OCI-LY3 (cell line): ENCODE data around the gene LCN1.

Experiments
- H2AFZ ChIP-seq: fragments of 200-600, 300-600 bp; shearing (Covaris generic); 2 replicates; pipeline ENCODE4 v1.6.0; 2014; ENCODE audit warnings: antibody characterized with exemption, low read depth, low read length
- H3K27ac ChIP-seq: fragments of 200-600, 300-600 bp; sonication (generic); 2 replicates; pipeline ENCODE4 v1.5.1; 2014; ENCODE audit warnings: mild to moderate bottlenecking, low read length, moderate library complexity, mixed read lengths
- H3K27me3 ChIP-seq: fragments of 200-600, 300-600 bp; sonication (generic); 2 replicates; pipeline ENCODE4 v1.6.1; 2014; ENCODE audit warnings: low read depth, low read length, mixed read lengths
- H3K36me3 ChIP-seq: fragments of 200-600, 300-600 bp; sonication (generic); replicated peaks from 2 replicates; pipeline ENCODE3; 2014; ENCODE audit warnings: low read depth, low read length, mixed read lengths
- H3K4me1 ChIP-seq: fragments of 300-600, 200-600 bp; sonication (generic); 2 replicates; pipeline ENCODE4 v1.6.1; 2014; ENCODE audit warnings: low read length, mixed read lengths
- H3K4me2 ChIP-seq: fragments of 200-600, 300-600 bp; sonication (generic); 2 replicates; pipeline ENCODE4 v1.6.1; 2014; ENCODE audit warnings: low read length, mixed read lengths
- H3K4me3 ChIP-seq: fragments of 300-600, 200-600 bp; sonication (generic); 2 replicates; pipeline ENCODE4 v1.5.1; 2014; ENCODE audit warnings: antibody characterized with exemption, mild to moderate bottlenecking, low read length, moderate library complexity
- H3K79me2 ChIP-seq: fragments of 300-600, 200-600 bp; shearing (Covaris generic); 2 replicates; pipeline ENCODE4 v1.6.1; 2014; ENCODE audit warnings: mild to moderate bottlenecking, low read length, mixed read lengths
- H3K9ac ChIP-seq: fragments of 300-600, 200-600 bp; shearing (Covaris generic); 2 replicates; pipeline ENCODE4 v1.6.0; 2014; ENCODE audit warnings: mild to moderate bottlenecking, low read length, moderate library complexity
- H3K9me3 ChIP-seq: fragments of 200-600, 300-600 bp; shearing (Covaris generic); 2 replicates; pipeline ENCODE4 v1.6.1; 2014; ENCODE audit warnings: low read length, mixed read lengths; ENCODE audit not compliant: insufficient read depth
- H4K20me1 ChIP-seq: fragments of 200-600, 300-600 bp; sonication (generic); 2 replicates; pipeline ENCODE4 v1.6.1; 2016; ENCODE audit warnings: low read length, mixed read lengths; ENCODE audit not compliant: insufficient read depth
- CTCF ChIP-seq: fragments of 200-600, 300-600 bp; sonication (generic); IDR thresholded peaks from 2 replicates; pipeline ENCODE4 v1.5.1; 2014; ENCODE audit warnings: antibody characterized with exemption, low read length, low read depth
- EZH2phosphoT487 ChIP-seq: fragments of 200-600 bp; shearing (Covaris generic); IDR thresholded peaks from 2 replicates; pipeline ENCODE4 v1.6.1; 2018; ENCODE audit warnings: antibody characterized with exemption, mixed run types, low read depth

LCN1 gene

GRCh38 chr9:135494791-135495559 is 26.3 kb upstream of the LCN1 start:
- no peak overlapping the region for H3K9ac ChIP-seq
- no peak for TF ChIP-seq CTCF
- no peak for TF ChIP-seq EZH2phosphoT487
- H3K4me1 ChIP-seq, result peaks cover 5% of the 10 kb centered on the region; the same call in 1 of the 2 replicates
- no peak overlapping the region for H2AFZ ChIP-seq
- no peak overlapping the region for H3K4me3 ChIP-seq
- H3K9me3 ChIP-seq, result no peaks in the 10 kb centered on the region
- H3K27ac ChIP-seq, result no peak overlapping the region
- H3K36me3 ChIP-seq, result no peaks in the 10 kb centered on the region
- no peaks in the 10 kb centered on the region for H4K20me1 ChIP-seq
- no peaks in the 10 kb centered on the region for H3K27me3 ChIP-seq
- no peak overlapping the region for H3K4me2 ChIP-seq
- H3K79me2 ChIP-seq, result no peaks in the 10 kb centered on the region

GRCh38 chr9:135498381-135499126 is 22.7 kb upstream of the LCN1 start:
- no peak overlapping the region for H2AFZ ChIP-seq
- TF ChIP-seq EZH2phosphoT487 (no peak), CTCF (no peak)
- no peak overlapping the region for H3K9ac ChIP-seq
- H3K36me3 ChIP-seq, result peaks cover 12% of the 10 kb centered on the region
- peaks cover 25% of the 10 kb centered on the region for H3K79me2 ChIP-seq
- peaks cover 16% of the 10 kb centered on the region for H4K20me1 ChIP-seq
- H3K4me3 ChIP-seq, result peak overlapping the region; percentile 86
- H3K27me3 ChIP-seq, result no peaks in the 10 kb centered on the region
- peaks cover 13% of the 10 kb centered on the region for H3K4me1 ChIP-seq
- no peaks in the 10 kb centered on the region for H3K9me3 ChIP-seq
- H3K27ac ChIP-seq, result no peak overlapping the region
- peak overlapping the region; percentile 78 for H3K4me2 ChIP-seq

GRCh38 chr9:135499326-135500070 is 21.7 kb upstream of the LCN1 start:
- H3K9ac ChIP-seq, result peak overlapping the region; percentile 91
- H2AFZ ChIP-seq, result peak overlapping the region; percentile 77
- no peaks in the 10 kb centered on the region for H3K9me3 ChIP-seq
- H3K27ac ChIP-seq, result peak overlapping the region; percentile 4
- TF ChIP-seq CTCF (no peak), EZH2phosphoT487 (no peak)
- peaks cover 21% of the 10 kb centered on the region for H3K36me3 ChIP-seq
- H3K27me3 ChIP-seq, result no peaks in the 10 kb centered on the region
- H4K20me1 ChIP-seq, result peaks cover 19% of the 10 kb centered on the region
- peak overlapping the region; percentile 78 for H3K4me2 ChIP-seq
- peaks cover 25% of the 10 kb centered on the region for H3K79me2 ChIP-seq
- peak overlapping the region; percentile 86 for H3K4me3 ChIP-seq
- peaks cover 13% of the 10 kb centered on the region for H3K4me1 ChIP-seq

GRCh38 chr9:135500071-135500524 is 21.1 kb upstream of the LCN1 start:
- peaks cover 13% of the 10 kb centered on the region for H3K4me1 ChIP-seq
- peaks cover 26% of the 10 kb centered on the region for H3K36me3 ChIP-seq
- peak overlapping the region; percentile 86 for H3K4me3 ChIP-seq
- TF ChIP-seq EZH2phosphoT487 (no peak), CTCF (no peak)
- peak overlapping the region; percentile 4 for H3K27ac ChIP-seq
- H3K9me3 ChIP-seq, result no peaks in the 10 kb centered on the region
- peak overlapping the region; percentile 78 for H3K4me2 ChIP-seq
- H4K20me1 ChIP-seq, result peaks cover 24% of the 10 kb centered on the region
- peak overlapping the region; percentile 77 for H2AFZ ChIP-seq
- peak overlapping the region; percentile 91 for H3K9ac ChIP-seq
- H3K79me2 ChIP-seq, result peaks cover 25% of the 10 kb centered on the region
- no peaks in the 10 kb centered on the region for H3K27me3 ChIP-seq
